OCI-LY3 (cell line): ENCODE measurements around the gene DUS2.

Experiments used
- H2AFZ ChIP-seq: fragments of 200-600, 300-600 bp; shearing (Covaris generic); 2 replicates; pipeline ENCODE4 v1.6.0; 2014; ENCODE audit warnings: antibody characterized with exemption, low read depth, low read length
- H3K27ac ChIP-seq: fragments of 200-600, 300-600 bp; sonication (generic); 2 replicates; pipeline ENCODE4 v1.5.1; 2014; ENCODE audit warnings: mild to moderate bottlenecking, low read length, moderate library complexity, mixed read lengths
- H3K27me3 ChIP-seq: fragments of 200-600, 300-600 bp; sonication (generic); 2 replicates; pipeline ENCODE4 v1.6.1; 2014; ENCODE audit warnings: low read depth, low read length, mixed read lengths
- H3K36me3 ChIP-seq: fragments of 200-600, 300-600 bp; sonication (generic); replicated peaks from 2 replicates; pipeline ENCODE3; 2014; ENCODE audit warnings: low read depth, low read length, mixed read lengths
- H3K4me1 ChIP-seq: fragments of 300-600, 200-600 bp; sonication (generic); 2 replicates; pipeline ENCODE4 v1.6.1; 2014; ENCODE audit warnings: low read length, mixed read lengths
- H3K4me2 ChIP-seq: fragments of 200-600, 300-600 bp; sonication (generic); 2 replicates; pipeline ENCODE4 v1.6.1; 2014; ENCODE audit warnings: low read length, mixed read lengths
- H3K4me3 ChIP-seq: fragments of 300-600, 200-600 bp; sonication (generic); 2 replicates; pipeline ENCODE4 v1.5.1; 2014; ENCODE audit warnings: antibody characterized with exemption, mild to moderate bottlenecking, low read length, moderate library complexity
- H3K79me2 ChIP-seq: fragments of 300-600, 200-600 bp; shearing (Covaris generic); 2 replicates; pipeline ENCODE4 v1.6.1; 2014; ENCODE audit warnings: mild to moderate bottlenecking, low read length, mixed read lengths
- H3K9ac ChIP-seq: fragments of 300-600, 200-600 bp; shearing (Covaris generic); 2 replicates; pipeline ENCODE4 v1.6.0; 2014; ENCODE audit warnings: mild to moderate bottlenecking, low read length, moderate library complexity
- H3K9me3 ChIP-seq: fragments of 200-600, 300-600 bp; shearing (Covaris generic); 2 replicates; pipeline ENCODE4 v1.6.1; 2014; ENCODE audit warnings: low read length, mixed read lengths; ENCODE audit not compliant: insufficient read depth
- H4K20me1 ChIP-seq: fragments of 200-600, 300-600 bp; sonication (generic); 2 replicates; pipeline ENCODE4 v1.6.1; 2016; ENCODE audit warnings: low read length, mixed read lengths; ENCODE audit not compliant: insufficient read depth
- CTCF ChIP-seq: fragments of 200-600, 300-600 bp; sonication (generic); IDR thresholded peaks from 2 replicates; pipeline ENCODE4 v1.5.1; 2014; ENCODE audit warnings: antibody characterized with exemption, low read length, low read depth
- EZH2phosphoT487 ChIP-seq: fragments of 200-600 bp; shearing (Covaris generic); IDR thresholded peaks from 2 replicates; pipeline ENCODE4 v1.6.1; 2018; ENCODE audit warnings: antibody characterized with exemption, mixed run types, low read depth

Gene DUS2

GRCh38 chr16:68055395-68055794 is 32.3 kb downstream of the DUS2 start:
- Histone ChIP-seq H2AFZ (no peak overlapping the region), H3K9me3 (no peaks in the 10 kb centered on the region), H3K27ac (no peak overlapping the region), H3K27me3 (no peaks in the 10 kb centered on the region), H3K36me3 (peaks cover 12% of the 10 kb centered on the region), H3K9ac (no peak overlapping the region), H3K4me3 (no peak overlapping the region), H3K4me2 (no peak overlapping the region), H4K20me1 (no peaks in the 10 kb centered on the region), H3K79me2 (no peaks in the 10 kb centered on the region), H3K4me1 (no peaks in the 10 kb centered on the region)
- TF ChIP-seq CTCF (no peak), EZH2phosphoT487 (no peak)

GRCh38 chr16:68059804-68060203 is 36.7 kb downstream of the DUS2 start:
- H3K27ac ChIP-seq: no peak overlapping the region
- H3K4me2 ChIP-seq: no peak overlapping the region
- no peak for TF ChIP-seq CTCF
- TF ChIP-seq EZH2phosphoT487: no peak
- no peaks in the 10 kb centered on the region for H3K27me3 ChIP-seq
- peaks cover 4% of the 10 kb centered on the region; the same call in 1 of the 2 replicates for H4K20me1 ChIP-seq
- peaks cover 8% of the 10 kb centered on the region for H3K4me1 ChIP-seq
- H3K36me3 ChIP-seq: peaks cover 7% of the 10 kb centered on the region
- no peak overlapping the region for H3K4me3 ChIP-seq
- H2AFZ ChIP-seq: no peak overlapping the region
- no peaks in the 10 kb centered on the region for H3K9me3 ChIP-seq
- H3K79me2 ChIP-seq: no peaks in the 10 kb centered on the region
- no peak overlapping the region for H3K9ac ChIP-seq

GRCh38 chr16:68061396-68061795 is 38.3 kb downstream of the DUS2 start:
- H3K36me3 ChIP-seq: peaks cover 7% of the 10 kb centered on the region
- H3K4me2 ChIP-seq: no peak overlapping the region
- H3K9me3 ChIP-seq: no peaks in the 10 kb centered on the region
- no peak overlapping the region for H3K4me3 ChIP-seq
- no peak overlapping the region for H2AFZ ChIP-seq
- H3K9ac ChIP-seq: no peak overlapping the region
- H3K27ac ChIP-seq: peak overlapping the region; percentile 31; the same call in 1 of the 2 replicates
- no peaks in the 10 kb centered on the region for H3K79me2 ChIP-seq
- TF ChIP-seq CTCF: no peak
- TF ChIP-seq EZH2phosphoT487: no peak
- H3K4me1 ChIP-seq: peaks cover 8% of the 10 kb centered on the region
- peaks cover 4% of the 10 kb centered on the region; the same call in 1 of the 2 replicates for H4K20me1 ChIP-seq
- no peaks in the 10 kb centered on the region for H3K27me3 ChIP-seq

GRCh38 chr16:68062910-68063393 is 39.9 kb downstream of the DUS2 start:
- Histone ChIP-seq H3K4me2 (no peak overlapping the region), H3K36me3 (peaks cover 11% of the 10 kb centered on the region)

More at GRCh38 chr16:68062910-68063393, 39.9 kb downstream of the DUS2 start:
- TF ChIP-seq EZH2phosphoT487 (no peak), CTCF (no peak)
- Histone ChIP-seq H3K79me2 (no peaks in the 10 kb centered on the region), H3K27ac (no peak overlapping the region), H3K27me3 (no peaks in the 10 kb centered on the region), H3K9me3 (no peaks in the 10 kb centered on the region), H3K9ac (no peak overlapping the region), H3K4me1 (peaks cover 8% of the 10 kb centered on the region), H3K4me3 (no peak overlapping the region), H2AFZ (no peak overlapping the region), H4K20me1 (peaks cover 4% of the 10 kb centered on the region; the same call in 1 of the 2 replicates)
